ENCODE measurements around the gene ADCYAP1R1.

ADCYAP1R1 gene

DNA sequence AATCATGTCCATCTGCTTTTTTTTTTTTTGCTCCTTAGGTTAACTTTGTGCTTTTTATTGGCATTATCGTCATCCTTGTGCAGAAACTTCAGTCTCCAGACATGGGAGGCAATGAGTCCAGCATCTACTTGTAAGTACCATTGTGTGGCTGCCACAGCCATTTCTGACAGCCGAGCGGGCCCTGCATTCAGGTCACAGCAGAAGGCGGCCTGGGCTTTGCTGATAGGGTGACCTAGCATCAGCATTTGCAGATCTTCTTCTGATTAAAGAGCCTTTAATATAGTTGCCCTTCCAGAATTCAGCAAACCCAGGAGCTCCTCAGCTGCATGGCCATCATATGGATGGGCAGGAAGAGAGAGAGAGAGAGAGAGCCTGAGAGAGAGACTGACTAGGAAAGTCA, 40.5 kb downstream of the ADCYAP1R1 start:
- DNase-seq, result no peak

DNA sequence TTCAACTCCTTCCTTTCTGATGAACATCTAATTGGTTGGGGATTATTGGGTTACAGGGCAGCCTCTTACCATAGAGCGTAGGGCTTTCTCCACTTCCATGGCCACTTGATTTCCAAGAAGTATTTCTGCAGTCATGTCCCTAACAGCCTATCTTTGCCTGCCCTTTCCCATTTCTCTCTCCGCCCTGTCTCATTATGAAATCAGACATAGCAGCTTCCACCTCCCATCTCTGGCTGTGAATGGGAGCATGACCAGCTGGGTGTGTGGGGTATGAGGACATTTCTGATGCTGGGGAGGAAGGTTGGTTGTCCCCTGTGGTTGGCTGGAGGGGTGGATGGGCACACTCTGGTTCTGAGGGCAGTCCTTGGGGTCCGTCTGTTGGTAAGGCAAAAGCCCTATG, 41.2 kb downstream of the ADCYAP1R1 start:
- DNase-seq, result no peak

DNA sequence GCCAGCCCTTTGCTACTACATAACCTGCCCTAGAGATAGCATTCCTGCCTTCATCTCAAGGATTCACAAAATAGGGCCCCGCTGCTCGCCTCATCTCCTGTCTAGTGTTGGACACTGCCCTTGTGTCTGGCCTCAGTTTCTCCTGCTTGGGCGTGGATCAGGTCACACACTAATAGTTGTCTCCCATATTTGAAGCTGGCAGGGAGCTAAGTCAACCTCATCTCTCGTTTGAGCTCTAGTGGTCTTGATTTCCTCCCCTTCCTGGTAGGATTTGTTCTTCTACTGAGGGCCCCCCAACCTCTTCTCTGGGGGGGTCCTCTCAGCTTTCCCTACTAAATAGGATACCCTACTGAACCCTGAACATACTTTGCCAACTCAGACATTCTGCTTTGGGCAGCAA, 42.2 kb downstream of the ADCYAP1R1 start:
- no peak for DNase-seq

DNA sequence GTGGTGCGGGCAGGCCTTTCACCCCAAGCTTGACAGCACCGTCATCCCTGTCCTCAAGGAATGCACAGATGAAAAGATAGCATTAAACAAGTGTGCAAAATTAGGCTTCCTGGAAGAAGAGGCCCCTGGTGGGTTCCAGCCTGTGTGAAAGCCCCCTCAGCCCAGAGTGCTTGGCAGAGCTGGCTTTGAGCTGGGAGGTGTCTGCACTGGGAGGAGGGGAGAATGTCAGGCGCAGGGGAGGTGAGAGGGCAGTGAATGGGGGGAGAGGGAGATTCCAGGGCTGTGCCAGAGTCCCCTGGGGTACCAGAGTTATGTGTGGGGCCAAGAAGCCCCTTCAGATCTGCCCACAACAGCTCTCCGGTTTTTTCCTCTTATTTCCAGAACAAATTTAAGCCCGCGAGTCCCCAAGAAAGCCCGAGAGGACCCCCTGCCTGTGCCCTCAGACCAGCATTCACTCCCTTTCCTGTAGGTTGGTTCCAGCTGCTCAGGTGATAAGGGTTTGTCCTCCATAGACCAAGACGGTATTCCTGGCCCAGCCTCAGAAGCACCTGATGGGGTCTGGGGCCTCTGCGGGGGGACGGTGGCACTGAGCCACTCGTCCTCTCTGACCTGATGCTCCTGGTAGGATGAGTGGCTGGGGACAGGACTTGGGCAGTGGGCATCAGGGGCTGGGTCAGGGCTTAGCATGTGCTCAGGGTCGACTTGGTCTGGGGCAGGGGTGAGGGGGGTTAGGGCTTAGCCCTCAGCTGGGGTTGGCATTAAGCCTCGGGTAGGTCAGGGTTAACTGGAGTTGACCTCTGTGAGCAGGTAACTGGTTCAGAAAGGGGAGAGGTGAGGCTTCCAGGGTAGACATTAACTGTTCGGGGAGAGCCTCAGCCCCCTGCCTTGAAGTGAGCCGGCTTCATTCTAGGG, 43.4 kb downstream of the ADCYAP1R1 start:
- no peak for DNase-seq

DNA sequence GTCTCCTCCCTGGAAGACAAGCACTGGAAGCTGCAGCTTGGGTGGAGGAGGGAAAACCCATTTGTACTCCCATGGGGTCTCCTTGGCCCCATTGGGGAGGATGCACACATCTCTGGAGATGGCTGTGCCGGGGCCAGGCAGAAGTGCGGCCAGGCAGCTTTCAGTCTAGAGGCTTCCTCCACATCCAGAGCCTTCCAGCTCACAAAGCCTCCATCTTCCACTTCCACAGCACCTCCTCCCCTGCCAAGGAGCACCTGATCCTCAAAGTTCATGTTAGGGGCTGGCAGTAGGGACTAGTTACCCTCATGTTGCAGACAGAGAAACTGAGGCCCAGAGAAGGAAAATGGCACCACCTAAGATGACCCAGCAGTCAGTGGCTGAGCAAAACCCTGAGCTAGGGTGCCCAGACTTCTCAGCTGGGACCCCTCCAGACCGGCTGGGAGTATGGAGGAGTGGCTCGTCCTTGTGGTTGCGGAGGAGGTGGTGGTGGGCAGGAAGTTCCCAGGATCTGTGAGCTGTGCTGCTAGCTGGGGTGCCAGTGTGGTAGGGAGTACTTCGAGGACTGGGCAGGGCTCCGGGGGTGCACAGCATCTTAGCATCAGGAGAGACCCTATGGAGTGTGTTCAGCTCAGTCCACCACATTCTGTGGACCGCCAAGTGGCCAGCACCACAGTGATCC, 44.2 kb downstream of the ADCYAP1R1 start:
- DNase-seq, result no peak

DNA sequence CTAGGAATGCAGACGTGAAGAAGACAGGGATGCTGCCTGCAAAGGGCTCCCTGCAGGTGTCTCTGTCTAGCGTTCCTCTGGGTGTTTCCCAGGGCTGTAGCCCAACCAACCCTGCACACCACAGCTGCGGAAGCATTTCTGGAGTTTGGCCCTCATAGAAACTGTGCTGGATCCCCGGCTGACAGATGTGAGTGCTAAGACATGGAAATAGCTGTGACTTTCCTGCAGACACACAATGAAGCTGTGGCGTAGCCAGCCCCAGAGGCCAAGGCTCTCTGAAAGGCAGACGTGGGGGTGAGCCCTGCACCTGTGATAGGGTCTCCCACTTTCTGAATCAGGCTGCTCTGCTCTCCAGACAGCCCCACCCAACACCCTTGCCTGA, 44.8 kb downstream of the ADCYAP1R1 start:
- DNase-seq, result no peak

DNA sequence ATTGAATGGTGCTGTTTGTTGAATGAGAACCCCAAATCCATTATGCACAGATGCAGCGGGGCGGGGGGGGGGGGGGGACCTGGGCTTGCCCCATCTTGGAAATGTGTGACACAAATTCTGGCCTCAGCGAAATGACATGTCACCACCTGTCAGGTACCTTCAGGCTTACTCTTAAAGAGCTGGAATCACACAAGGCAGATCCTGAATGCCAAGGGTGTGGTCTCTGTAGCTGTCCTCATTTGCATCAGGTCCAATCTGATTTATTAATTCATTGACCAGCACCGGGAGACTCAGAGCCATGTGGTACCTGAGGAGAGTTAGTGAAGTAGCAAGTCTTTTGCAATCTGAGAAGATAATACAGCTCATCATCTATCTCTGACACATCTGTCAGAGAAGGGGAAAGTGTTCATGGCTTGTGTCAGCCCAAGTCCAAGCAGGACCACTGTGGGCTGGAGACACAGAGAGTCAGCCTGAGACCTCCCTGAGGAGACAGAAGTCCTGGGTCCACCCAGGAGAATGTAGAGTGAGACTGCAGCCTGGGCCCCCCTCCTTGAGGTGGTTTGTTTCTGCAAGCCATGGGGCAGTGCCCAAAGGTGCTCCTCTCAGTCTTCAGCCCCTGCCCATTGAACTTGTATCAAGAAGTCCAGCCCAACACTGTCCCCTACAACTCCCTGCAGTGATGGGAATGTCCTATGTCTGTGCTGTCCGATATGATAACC, 46.7 kb downstream of the ADCYAP1R1 start:
- no peak for DNase-seq

DNA sequence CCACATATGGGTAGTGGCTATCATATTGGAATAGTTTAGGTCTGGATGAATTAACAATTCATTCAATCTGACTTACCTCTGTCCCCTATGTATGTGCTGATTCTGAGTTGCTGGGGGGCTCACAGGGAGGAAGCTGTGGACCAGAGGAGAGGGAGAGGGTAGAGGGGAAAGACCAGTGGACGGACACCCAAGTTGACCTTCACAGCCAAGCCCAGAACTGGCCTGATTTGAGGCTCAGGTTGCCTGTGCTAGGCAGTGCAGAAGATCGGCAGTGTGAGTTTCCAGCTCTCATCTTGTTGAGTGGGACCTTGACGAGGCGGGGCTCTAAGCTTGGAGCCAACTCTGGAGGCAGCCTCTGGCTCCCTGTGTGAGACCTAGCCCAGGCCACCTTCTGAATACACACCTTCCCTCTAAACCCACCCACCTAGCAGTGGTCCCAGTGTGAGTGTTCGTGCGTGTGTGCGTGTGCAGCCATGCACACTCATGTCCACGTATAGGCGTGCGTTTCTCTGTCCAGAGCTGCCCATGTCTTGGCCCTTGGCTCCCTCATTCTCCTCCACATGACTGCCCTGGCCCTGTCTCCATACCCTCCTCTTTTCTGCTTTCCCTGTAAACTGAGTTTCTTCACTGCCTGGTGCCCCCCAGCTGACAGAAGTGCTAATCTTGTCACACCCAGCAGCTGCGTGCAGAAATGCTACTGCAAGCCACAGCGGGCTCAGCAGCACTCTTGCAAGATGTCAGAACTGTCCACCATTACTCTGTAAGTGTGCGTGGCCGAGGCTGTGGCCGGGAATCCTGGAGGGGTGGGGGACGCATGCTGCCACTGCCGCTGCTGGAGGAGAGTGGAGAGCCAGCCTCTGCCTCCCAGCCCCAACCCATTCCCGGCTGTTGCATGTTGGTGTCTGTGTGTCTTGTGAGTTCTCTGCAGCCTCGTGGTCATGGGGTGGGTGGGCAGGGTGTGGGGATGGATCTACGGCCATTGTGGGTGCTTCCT, 47.6 kb downstream of the ADCYAP1R1 start:
- no peak for DNase-seq

DNA sequence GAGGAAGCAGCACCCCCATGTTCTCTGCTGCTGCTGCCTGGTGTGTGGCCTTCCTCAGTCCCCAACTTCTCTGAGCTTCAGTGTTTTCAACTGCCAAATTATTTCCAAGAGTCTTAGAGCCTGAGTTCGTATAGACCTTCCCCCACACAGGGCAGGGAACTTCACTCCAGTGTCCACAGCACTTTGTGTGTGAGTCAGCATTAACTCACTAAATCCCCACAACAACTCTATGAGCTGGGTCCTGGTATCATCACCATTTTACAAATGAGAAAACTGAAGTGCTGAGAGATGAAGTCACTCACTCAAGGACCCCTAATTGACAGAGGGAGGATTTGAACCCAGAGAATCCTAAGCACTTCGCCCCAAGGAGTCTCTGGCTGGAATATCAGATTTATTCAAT, 48.3 kb downstream of the ADCYAP1R1 start:
- no peak for DNase-seq

DNA sequence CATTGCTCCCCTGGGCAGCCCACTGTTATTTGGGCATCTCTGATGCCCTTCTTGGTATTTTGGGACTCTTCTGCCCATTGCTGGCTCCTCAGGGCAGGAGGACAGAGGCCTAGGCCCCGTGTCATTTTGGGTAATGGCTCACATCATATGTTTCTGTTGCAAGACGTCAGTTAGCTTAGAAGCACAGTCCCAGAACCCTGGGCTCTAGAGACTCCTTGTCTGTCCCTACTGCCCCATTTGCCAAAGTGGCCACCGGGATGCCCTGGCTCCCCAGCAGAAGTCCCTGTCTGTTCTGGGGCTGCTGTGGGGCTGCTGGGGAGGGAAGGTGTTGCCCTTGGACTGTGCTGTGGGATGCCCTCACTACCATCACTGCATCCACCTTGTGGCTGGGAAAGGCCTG, 48.8 kb downstream of the ADCYAP1R1 start:
- no peak for DNase-seq

DNA sequence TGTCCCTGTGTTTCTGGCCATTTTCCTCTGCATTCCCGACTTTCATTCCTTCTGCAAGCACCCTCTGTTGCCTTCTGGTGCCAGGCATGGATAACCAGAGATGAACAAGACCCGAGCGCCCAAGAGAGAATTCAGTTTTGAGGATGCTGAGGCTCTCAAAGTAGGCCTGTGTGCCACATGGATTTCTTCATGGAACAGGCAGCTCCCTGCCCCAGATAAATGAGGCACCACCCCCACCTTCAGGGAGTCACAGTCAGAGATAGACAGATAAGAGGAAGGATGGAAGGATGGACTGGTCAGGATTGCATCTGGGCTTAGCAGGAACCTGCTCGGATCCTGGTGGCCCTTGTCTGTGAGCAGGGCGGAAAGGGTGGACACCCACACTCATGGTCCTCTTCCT, 49.4 kb downstream of the ADCYAP1R1 start:
- DNase-seq, result no peak

DNA sequence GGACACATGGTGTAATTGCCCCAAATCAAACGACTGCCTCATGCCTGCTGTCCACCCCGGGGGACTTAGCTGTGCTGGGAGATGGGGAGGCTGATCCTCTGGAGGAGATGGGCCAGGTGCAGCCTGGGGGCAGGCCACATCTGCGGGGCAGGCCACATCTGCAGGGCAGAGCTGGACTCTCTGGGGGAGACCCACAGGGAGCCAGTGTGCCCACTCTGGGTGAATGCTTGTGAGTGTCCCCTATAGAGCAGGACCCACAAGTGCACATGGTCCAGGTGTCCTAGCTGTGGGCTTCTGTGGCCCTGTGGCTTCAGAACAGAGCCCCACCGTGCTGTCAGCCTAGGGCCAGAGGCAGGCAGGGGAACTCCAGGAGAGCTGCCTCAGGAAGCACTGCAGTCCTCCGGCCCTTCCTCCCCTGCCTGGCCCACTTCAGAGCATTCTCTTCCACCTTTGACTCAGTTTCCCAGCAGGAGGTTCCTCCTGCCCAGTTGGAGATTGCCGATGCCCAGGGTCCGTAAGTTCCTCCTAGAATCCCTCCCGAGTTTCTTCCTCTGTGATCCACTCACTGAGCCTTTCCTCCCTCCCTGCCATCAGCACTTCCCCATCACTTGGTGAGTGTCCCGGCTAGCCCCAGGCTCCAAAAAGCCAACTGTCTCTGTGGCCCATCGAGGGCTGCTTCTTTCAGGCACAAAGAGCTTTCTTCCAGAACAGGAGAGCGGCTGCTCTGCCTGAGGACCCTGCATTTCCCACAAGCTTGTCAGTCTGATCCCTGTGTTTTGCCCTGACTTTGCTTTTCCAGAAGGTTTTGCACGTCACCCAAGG, 50.3 kb downstream of the ADCYAP1R1 start:
- no peak for DNase-seq

DNA sequence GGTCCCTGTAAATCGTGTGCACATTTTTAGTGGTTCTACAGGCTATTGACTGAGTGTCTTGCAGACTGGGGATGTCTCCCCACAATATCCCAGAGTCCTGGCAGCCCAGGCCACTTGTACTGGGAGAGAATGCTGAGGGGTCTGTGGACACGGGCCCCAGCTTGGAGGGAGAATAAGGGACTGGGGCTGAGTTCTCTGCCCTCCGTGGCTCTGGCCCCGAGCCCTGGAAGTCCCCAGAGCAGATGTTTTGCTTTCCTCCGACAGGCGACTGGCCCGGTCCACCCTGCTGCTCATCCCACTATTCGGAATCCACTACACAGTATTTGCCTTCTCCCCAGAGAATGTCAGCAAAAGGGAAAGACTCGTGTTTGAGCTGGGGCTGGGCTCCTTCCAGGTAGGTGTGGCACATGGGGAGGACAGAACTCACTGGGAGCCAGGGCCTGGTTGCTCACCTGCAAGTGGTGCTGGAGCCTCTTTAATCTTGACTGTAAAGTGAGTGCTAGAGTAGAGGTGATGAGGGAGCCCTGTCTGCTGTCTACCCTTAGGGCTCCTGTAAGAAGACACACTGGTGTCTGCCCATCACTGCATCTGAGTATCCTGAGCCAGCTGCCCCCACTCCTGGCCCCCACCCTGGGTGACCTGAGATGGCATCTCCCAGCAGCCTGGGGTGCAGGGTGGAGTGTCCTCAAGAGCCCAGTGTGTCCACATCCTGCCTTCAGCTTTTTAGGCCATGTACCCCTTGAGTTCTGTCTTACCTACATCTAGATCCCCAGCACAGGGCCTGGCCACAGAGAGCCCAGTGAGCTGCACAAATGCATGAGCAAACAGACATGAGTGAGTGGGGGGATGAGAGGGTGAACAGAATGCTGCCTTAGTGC, 51.1 kb downstream of the ADCYAP1R1 start:
- no peak for DNase-seq

DNA sequence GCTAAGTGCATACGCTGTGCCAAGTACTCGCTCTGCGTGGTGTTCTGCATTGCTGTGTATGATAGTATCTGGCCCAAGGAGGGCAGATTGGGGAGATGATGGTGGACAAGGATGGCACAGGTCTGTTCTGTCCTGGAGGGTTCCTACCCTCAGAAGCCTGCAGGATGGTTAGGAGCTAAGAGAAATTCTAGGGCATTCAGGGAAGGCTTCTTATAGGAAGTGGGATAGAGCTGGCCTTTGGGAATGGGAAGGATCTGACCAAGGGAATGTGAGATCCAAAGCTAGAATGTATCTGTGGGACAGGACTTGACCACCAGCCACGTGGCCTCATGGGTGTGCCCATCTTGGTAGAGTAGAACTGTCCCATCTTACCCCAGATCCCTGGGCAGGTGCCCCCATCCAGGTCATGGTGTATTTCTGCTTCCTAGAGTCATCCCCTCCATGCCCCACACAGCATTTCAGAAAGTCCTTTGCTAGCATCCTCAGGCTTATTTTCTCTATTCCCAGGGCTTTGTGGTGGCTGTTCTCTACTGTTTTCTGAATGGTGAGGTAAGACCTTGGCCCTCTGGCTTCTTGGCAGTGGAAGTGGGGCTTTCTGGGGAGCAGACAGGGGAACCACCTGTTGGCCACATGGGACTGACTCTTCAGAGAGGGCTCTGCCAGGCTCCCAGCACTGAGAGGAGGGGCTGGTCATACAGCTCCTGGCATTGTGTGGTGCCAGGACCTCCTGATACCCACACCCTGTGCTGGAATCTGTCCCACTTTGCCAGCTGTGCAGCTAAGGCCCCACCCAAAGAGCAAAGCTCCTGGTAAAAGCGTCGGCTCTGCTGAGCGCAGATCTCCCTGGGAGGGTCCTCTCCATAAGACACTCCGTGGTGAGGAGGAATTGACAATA, 52.5 kb downstream of the ADCYAP1R1 start:
- DNase-seq, result no peak

DNA sequence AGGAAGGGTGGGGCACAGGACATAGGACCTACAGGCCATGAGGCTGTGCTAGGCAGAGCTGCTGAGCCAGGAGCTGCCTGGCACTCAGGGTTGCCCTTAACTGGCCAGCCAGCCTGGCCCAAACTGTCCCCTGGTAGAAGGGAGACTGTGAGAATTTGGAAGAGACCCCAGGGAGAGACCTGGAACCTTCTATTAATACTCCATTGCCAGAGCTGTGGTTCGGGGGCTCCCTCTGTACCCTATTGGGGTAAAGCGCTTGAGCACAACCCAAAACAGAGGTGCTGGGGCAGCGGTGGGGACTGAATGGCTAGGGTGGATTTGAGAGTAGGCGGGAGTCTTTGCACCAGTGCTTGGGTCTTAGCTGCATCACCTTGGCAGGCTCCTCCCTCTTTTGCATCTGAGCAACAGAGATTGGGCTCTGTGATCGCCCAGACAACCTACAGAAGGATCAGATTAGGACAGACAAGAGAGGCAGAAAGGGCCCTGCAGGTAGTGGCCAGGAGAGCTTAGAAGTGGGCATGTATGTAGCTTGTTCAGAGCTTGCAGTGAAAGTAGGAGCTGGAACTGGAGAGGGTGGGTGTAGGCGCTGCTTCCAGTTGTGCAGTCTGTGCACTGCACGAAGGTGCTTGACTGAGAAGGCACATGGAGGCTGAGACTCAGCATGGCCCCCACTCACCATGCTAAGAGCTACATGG, 53.3 kb downstream of the ADCYAP1R1 start:
- DNase-seq, result no peak

DNA sequence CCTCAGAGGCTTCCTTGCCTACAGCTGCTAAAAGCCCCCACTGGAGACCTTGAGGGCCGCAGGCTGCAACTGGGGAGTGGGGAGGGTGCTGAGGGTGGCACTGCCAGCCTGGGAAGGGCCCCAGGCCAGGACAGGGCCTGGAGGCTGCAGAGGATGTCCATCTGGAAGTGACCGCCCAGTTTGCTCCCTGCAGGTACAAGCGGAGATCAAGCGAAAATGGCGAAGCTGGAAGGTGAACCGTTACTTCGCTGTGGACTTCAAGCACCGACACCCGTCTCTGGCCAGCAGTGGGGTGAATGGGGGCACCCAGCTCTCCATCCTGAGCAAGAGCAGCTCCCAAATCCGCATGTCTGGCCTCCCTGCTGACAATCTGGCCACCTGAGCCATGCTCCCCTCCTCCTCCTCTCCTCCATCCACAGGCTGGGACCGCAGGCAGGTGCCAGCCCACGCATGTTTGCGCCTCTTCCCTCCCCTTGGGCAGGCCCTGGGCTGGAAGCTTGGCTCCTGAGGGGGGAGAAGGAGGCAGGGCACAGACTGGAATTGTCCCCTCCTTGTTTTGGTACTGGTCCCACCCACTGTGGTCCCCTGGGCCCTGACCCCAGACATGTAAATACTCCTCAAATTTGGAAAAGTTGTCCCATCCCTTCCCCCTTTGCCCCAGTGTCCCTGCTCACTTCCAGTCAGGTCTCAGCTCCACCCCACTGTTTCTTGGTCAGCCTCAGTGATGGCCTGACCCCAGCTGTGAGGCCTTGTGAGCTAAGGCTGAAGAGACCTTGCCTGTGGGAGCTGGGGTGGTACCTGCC, 54.4 kb downstream of the ADCYAP1R1 start:
- no peak for DNase-seq

DNA sequence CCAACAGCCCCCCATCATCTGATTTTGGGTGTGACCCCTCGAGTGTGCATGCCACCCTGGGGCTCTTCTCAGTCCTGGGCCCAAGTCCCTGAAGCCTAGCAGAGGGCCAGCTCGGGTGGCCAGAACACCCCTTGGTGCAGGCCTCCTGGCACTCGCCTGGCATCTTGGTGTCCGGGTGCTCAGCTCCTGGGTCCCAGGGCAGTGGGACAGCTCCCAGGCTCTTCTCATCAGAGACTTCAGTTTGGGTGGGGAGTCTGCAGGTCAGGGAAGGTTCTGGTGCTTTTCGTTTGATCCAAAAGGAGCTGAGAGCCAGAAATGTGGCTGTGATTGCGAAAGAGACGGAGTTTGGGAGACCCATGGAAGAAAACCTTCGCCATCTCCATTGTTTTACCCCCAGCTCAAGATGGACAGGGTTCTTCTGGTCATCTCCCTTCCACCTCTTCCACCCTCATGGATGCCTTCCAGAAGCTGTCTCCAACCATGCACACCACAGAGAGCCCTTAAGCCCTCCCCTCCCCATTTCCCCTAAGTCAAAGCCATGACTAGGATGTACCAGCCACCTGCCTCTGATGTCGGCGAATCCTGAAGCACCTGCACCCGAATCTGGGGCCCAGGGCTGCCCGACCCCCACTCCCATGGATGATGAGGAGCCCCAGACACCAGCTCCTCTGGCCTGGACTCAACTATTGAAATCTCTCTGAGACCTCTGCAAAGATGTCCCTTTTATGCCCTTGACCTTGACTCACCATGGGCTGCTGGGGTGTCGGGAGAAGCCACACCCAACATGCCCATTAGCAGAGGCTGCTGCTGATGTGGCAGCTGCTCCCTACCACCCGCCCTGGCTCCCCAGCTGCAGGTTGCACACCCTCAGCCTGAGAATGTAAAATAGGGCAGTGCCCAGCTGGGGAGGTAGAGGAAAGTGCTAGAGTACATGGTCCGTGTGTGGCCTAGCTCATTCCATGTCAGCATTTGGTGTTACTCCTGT, 55.3 kb downstream of the ADCYAP1R1 start:
- DNase-seq, result no peak
